K562 (cell line): Measurements from ENCODE around the gene KIF6. TPM values are rescaled to one million over a fixed set of nuclear protein-coding genes. Genes with fewer than 3 reads are reported as not detected.

ENCODE experiments used
- ATAC-seq: fragments of 200-7000 bp; cut with Tn5 transposase; 3 replicates; pipeline ENCODE4 v1.9.1; 2020; ENCODE audit warnings: moderate library complexity
- BruUV-seq: library from RNA; stranded (reverse); fragments of 400-500 nt; replicated peaks from 2 replicates; lab custom pipeline; 2021; lab: Mats Ljungman, UMichigan
- CTCF ChIA-PET: fragments of 300-600 bp; formaldehyde crosslinking; extraction: SDS; loops from one replicate; lab custom pipeline; 2021; ENCODE audit warnings: low intra/inter-chr PET ratio; lab: Yijun Ruan, JAX
- POLR2A ChIA-PET: fragments of 300-600, 350-650 bp; sonication (Branson Sonifier 250); formaldehyde crosslinking; extraction: SDS; loops from one replicate; lab custom pipeline; 2021; ENCODE audit warnings: antibody characterized with exemption, inconsistent platforms; lab: Yijun Ruan, JAX
- DNase-seq, 4 experiments: peaks; one replicate each; pipeline versions ENCODE4 v3.0.0 to v3.0.0-alpha.2; 2011 to 2018; ENCODE audit warnings: low spot score in 3 of 4, mixed read lengths in 3 of 4; ENCODE audit errors: extremely low read depth in 1 of 4
- FAIRE-seq: peaks from 2 replicates; lab custom pipeline; 2011; peaks lifted over from hg19 to GRCh38; lab: Jason Lieb, UNC
- H2AFZ ChIP-seq: 2 replicates; pipeline ENCODE4 v1.6.0; 2011; ENCODE audit warnings: low read depth, low read length, control low read depth, inconsistent platforms
- H3K27ac ChIP-seq: fragments of 200-600 bp; 3 replicates; pipeline ENCODE4 v1.8.0; 2011; ENCODE audit warnings: low read depth, mild to moderate bottlenecking, control low read depth, inconsistent platforms, low read length, moderate library complexity, mixed read lengths; ENCODE audit errors: extremely low read depth
- H3K27me3 ChIP-seq, 2 experiments: fragments of 300-600 bp in 1 of 2; 2 replicates in 1 of 2; 3 replicates in 1 of 2; pipeline versions ENCODE4 v1.6.0 to v1.8.0; 2011; ENCODE audit warnings: inconsistent platforms in 2 of 2, low read length in 2 of 2, mild to moderate bottlenecking in 1 of 2, mixed read lengths in 1 of 2, moderate library complexity in 1 of 2; ENCODE audit not compliant: control insufficient read depth in 2 of 2, insufficient read depth in 2 of 2
- H3K36me3 ChIP-seq: fragments of 300-600 bp; 3 replicates; pipeline ENCODE4 v1.8.0; 2011; ENCODE audit warnings: mild to moderate bottlenecking, low read length, inconsistent platforms; ENCODE audit not compliant: control insufficient read depth, insufficient read depth
- H3K4me1 ChIP-seq, 2 experiments: fragments of 200-600 bp in 1 of 2; replicated peaks in 1 of 2; 2 replicates in 1 of 2; 3 replicates in 1 of 2; pipeline versions ENCODE4 v1.5.1 to v1.8.0; 2011; ENCODE audit warnings: inconsistent platforms in 2 of 2, low read length in 2 of 2, mild to moderate bottlenecking in 1 of 2, mixed read lengths in 1 of 2, moderate library complexity in 1 of 2; ENCODE audit not compliant: control insufficient read depth in 2 of 2, insufficient read depth in 2 of 2
- H3K4me2 ChIP-seq: 2 replicates; pipeline ENCODE4 v1.6.1; 2011; ENCODE audit warnings: low read length, control low read depth, inconsistent platforms, mixed read lengths; ENCODE audit not compliant: insufficient read depth
- H3K4me3 ChIP-seq: fragments of 200-600 bp; sonication (generic), shearing (Covaris generic); 2 replicates; pipeline ENCODE4 v1.5.1; 2016; ENCODE audit warnings: control low read depth, inconsistent platforms
- H3K79me2 ChIP-seq: fragments of 200-600 bp; 3 replicates; pipeline ENCODE4 v1.8.0; 2011; ENCODE audit warnings: low read length, inconsistent platforms; ENCODE audit not compliant: control insufficient read depth, insufficient read depth
- H3K9ac ChIP-seq, 2 experiments: 2 replicates each; pipeline versions ENCODE4 v1.6.0 to v1.6.1; 2011; ENCODE audit warnings: low read depth in 2 of 2, low read length in 2 of 2, control low read depth in 1 of 2, inconsistent platforms in 1 of 2, mild to moderate bottlenecking in 1 of 2, mixed read lengths in 1 of 2; ENCODE audit not compliant: insufficient read depth in 1 of 2
- H3K9me1 ChIP-seq: one replicate; pipeline ENCODE4 v1.6.0; 2011; ENCODE audit warnings: inconsistent platforms, mild to moderate bottlenecking, low read length, moderate library complexity; ENCODE audit not compliant: control insufficient read depth, insufficient read depth
- H3K9me3 ChIP-seq: replicated peaks from 2 replicates; pipeline ENCODE4 v1.5.1; 2011; ENCODE audit warnings: low read depth, low read length, inconsistent platforms; ENCODE audit not compliant: control insufficient read depth, insufficient read depth
- H4K20me1 ChIP-seq: replicated peaks from 2 replicates; pipeline ENCODE4 v1.6.1; 2011; ENCODE audit warnings: low read length, inconsistent platforms, mixed read lengths; ENCODE audit not compliant: control insufficient read depth, insufficient read depth
- ETV1 ChIP-seq: fragments of 450-650 bp; conservative IDR thresholded peaks from 2 replicates; pipeline ENCODE4 v1.6.1; 2016; ENCODE audit warnings: missing genetic modification characterization, control low read depth, low read depth, missing compliant biosample characterization
- FIP1L1 ChIP-seq: fragments of 200-400 bp; formaldehyde crosslinking; IDR thresholded peaks from 2 replicates; pipeline ENCODE4 v1.6.1; 2018; ENCODE audit warnings: mild to moderate bottlenecking, low read depth, low read length; ENCODE audit not compliant: poor library complexity, severe bottlenecking
- FUS ChIP-seq: fragments of 200-400 bp; formaldehyde crosslinking; optimal IDR thresholded peaks from 2 replicates; pipeline ENCODE3; 2017; ENCODE audit warnings: low read depth, low read length
- POLR3G ChIP-seq: IDR thresholded peaks from 2 replicates; pipeline ENCODE4 v1.6.1; 2011; ENCODE audit not compliant: insufficient read length, insufficient replicate concordance; ENCODE audit errors: extremely low read depth
- PTTG1 ChIP-seq: fragments of 450-650 bp; IDR thresholded peaks from 2 replicates; pipeline ENCODE4 v1.6.1; 2016; ENCODE audit warnings: low read depth, mild to moderate bottlenecking, missing genetic modification characterization, missing compliant biosample characterization
- SRSF7 ChIP-seq: fragments of 200-400 bp; formaldehyde crosslinking; optimal IDR thresholded peaks from 2 replicates; pipeline ENCODE3; 2017; ENCODE audit warnings: mild to moderate bottlenecking, low read depth, low read length
- TBP ChIP-seq: optimal IDR thresholded peaks from 2 replicates; pipeline ENCODE3; 2011; ENCODE audit warnings: low read depth, low read length, improper control_type of control experiment
- ZC3H4 ChIP-seq: sonication (generic); formaldehyde crosslinking; IDR thresholded peaks from 2 replicates; pipeline ENCODE4 v1.9.0; 2021; ENCODE audit warnings: missing genetic modification reagents, borderline replicate concordance
- ZNF134 ChIP-seq: fragments of 250-450 bp; sonication (Bioruptor Pico); conservative IDR thresholded peaks from 2 replicates; pipeline ENCODE4 v1.4.0; 2020
- ZNF551 ChIP-seq: fragments of 250-450 bp; sonication (Bioruptor Pico); IDR thresholded peaks from 2 replicates; pipeline ENCODE4 v1.5.0; 2021; ENCODE audit warnings: mild to moderate bottlenecking, moderate library complexity
- ZSCAN32 ChIP-seq: fragments of 450-650 bp; formaldehyde crosslinking; IDR thresholded peaks from 2 replicates; pipeline ENCODE4 v1.4.0; 2020; ENCODE audit warnings: mild to moderate bottlenecking, moderate library complexity
- WGBS: fragments of 100-300 bp; shearing (Covaris generic); methylation state at CpG from one replicate; pipeline ENCODE4 v1.1.6; 2016; ENCODE audit warnings: low coverage, mixed read lengths; ENCODE audit not compliant: insufficient coverage; ENCODE audit errors: missing lambda C conversion rate; 5-methylcytosine and 5-hydroxymethylcytosine counted together
- in situ Hi-C: fragments of 300-500 bp; cut with MboI; formaldehyde crosslinking; loops from 4 replicates; pipeline ENCODE4 v1.15.0; 2018; ENCODE audit warnings: inconsistent platforms, mixed read lengths
- intact Hi-C: fragments of 100-400 bp; cut with micrococcal nuclease; formaldehyde crosslinking; loops from 2 replicates; pipeline ENCODE4 v1.14.2; 2022
- polyA plus RNA-seq, 8 experiments: library from polyadenylated mRNA; depleted of rRNA in 4 of 8; stranded (reverse) in 5 of 8; unstranded in 3 of 8; fragments of >200 nt; fragmentation: Nextera tagmentation in 2 of 8; fragmentation: Illumina TruSeq in 1 of 8; extraction: Ambion mirVana in 2 of 8; extraction: Trizol in 1 of 8; gene quantifications; 2 replicates each; pipeline versions ENCODE4 v1.2.1 to v1.2.3, GENCODE V29; 2011 to 2014; ENCODE audit warnings: inconsistent platforms in 1 of 8, missing spikeins in 1 of 8
- total RNA-seq, 7 experiments: library from RNA; depleted of rRNA in 6 of 7; stranded (reverse); fragments of >200 nt in 6 of 7; fragmentation: Illumina TruSeq in 2 of 7; extraction: Trizol in 2 of 7; gene quantifications; 2 replicates each; pipeline versions ENCODE4 v1.2.1 to v1.2.3, GENCODE V29; 2011 to 2021; ENCODE audit warnings: low replicate concordance in 1 of 7
- TF ChIP-seq, protein P1 (sequence below), 2 experiments: fragments of 450-650 bp; conservative IDR thresholded peaks; 2 replicates each; pipeline ENCODE4 v1.6.1; 2017; ENCODE audit warnings: mild to moderate bottlenecking in 2 of 2, moderate library complexity in 2 of 2
- TF ChIP-seq, protein P2 (sequence below), 2 experiments: fragments of 450-650 bp in 1 of 2; IDR thresholded peaks; 2 replicates each; pipeline ENCODE4 v1.6.1; 2011 to 2017; ENCODE audit warnings: low read depth in 2 of 2, antibody characterized with exemption in 1 of 2, borderline replicate concordance in 1 of 2, low read length in 1 of 2, mild to moderate bottlenecking in 1 of 2, mixed read lengths in 1 of 2; ENCODE audit not compliant: control insufficient read depth in 1 of 2
- TF ChIP-seq, protein P3 (sequence below): IDR thresholded peaks from 2 replicates; pipeline ENCODE4 v1.6.1; 2016; ENCODE audit warnings: missing genetic modification characterization, missing compliant biosample characterization

KIF6 gene
- total and polyA plus RNA-seq, 9 of the 15 experiments (the other 6 are each of a cell fraction or from before 2014, with no cell fraction given) = not detected

DNA sequence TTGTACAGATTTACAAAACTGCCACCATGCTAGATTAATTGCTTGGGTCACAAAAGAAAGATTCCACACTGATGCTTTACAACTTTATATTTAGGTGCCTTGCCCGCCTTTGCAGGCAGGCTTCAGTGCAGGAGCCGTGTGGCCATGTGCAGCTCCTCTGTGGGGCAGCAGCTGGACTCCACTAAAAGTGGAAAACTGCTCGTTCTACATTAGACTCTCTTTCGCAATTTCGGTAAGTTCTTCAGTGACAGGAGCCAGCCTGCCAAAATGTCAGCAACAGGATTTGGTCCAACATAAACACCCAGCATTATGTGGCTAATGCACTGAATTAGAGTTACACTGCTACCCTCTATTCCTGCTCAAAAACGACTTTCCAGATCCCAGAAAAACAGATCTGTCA is 228.3 kb downstream of the KIF6 start:
- no peaks in the 10 kb centered on the region for H3K79me2 ChIP-seq
- no peak overlapping the region for H3K4me3 ChIP-seq
- ChIA-PET CTCF (no interaction called here), POLR2A (no interaction called here)
- intact Hi-C loops = no loop called here
- no peaks in the 10 kb centered on the region for H3K9me1 ChIP-seq
- no peak for FAIRE-seq
- H3K27me3 ChIP-seq = peaks cover 0 to 4% of the 10 kb centered on the region in 2 experiments; a peak in 2 of 5 replicates
- ATAC-seq = no peak
- H3K36me3 ChIP-seq = no peaks in the 10 kb centered on the region
- 0% methylated on average over 6 of the region's 6 CpGs for WGBS
- H3K27ac ChIP-seq = no peak overlapping the region
- H2AFZ ChIP-seq = no peak overlapping the region
- H3K4me2 ChIP-seq = no peak overlapping the region
- TF ChIP-seq ETV1 (tag) = no peak
- TF ChIP-seq ZNF551 = no peak
- no peak for TF ChIP-seq ZSCAN32 (CRISPR knock-in tag)
- no peak for TF ChIP-seq PTTG1 (tag)
- TF ChIP-seq, protein P1, sequence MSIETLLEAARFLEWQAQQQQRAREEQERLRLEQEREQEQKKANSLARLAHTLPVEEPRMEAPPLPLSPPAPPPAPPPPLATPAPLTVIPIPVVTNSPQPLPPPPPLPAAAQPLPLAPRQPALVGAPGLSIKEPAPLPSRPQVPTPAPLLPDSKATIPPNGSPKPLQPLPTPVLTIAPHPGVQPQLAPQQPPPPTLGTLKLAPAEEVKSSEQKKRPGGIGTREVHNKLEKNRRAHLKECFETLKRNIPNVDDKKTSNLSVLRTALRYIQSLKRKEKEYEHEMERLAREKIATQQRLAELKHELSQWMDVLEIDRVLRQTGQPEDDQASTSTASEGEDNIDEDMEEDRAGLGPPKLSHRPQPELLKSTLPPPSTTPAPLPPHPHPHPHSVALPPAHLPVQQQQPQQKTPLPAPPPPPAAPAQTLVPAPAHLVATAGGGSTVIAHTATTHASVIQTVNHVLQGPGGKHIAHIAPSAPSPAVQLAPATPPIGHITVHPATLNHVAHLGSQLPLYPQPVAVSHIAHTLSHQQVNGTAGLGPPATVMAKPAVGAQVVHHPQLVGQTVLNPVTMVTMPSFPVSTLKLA (conservative IDR thresholded peaks at IDR 0.05) = no peak
- TF ChIP-seq, protein P2, sequence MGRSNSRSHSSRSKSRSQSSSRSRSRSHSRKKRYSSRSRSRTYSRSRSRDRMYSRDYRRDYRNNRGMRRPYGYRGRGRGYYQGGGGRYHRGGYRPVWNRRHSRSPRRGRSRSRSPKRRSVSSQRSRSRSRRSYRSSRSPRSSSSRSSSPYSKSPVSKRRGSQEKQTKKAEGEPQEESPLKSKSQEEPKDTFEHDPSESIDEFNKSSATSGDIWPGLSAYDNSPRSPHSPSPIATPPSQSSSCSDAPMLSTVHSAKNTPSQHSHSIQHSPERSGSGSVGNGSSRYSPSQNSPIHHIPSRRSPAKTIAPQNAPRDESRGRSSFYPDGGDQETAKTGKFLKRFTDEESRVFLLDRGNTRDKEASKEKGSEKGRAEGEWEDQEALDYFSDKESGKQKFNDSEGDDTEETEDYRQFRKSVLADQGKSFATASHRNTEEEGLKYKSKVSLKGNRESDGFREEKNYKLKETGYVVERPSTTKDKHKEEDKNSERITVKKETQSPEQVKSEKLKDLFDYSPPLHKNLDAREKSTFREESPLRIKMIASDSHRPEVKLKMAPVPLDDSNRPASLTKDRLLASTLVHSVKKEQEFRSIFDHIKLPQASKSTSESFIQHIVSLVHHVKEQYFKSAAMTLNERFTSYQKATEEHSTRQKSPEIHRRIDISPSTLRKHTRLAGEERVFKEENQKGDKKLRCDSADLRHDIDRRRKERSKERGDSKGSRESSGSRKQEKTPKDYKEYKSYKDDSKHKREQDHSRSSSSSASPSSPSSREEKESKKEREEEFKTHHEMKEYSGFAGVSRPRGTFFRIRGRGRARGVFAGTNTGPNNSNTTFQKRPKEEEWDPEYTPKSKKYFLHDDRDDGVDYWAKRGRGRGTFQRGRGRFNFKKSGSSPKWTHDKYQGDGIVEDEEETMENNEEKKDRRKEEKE (IDR thresholded peaks at IDR 0.05; ENCODE audit: borderline replicate concordance in 1 of 2, control insufficient read depth in 1 of 2, low read depth in 2 of 2, low read length in 1 of 2) = no peak
- no peak for TF ChIP-seq ZC3H4 (CRISPR knock-in tag)
- TF ChIP-seq, protein P3, sequence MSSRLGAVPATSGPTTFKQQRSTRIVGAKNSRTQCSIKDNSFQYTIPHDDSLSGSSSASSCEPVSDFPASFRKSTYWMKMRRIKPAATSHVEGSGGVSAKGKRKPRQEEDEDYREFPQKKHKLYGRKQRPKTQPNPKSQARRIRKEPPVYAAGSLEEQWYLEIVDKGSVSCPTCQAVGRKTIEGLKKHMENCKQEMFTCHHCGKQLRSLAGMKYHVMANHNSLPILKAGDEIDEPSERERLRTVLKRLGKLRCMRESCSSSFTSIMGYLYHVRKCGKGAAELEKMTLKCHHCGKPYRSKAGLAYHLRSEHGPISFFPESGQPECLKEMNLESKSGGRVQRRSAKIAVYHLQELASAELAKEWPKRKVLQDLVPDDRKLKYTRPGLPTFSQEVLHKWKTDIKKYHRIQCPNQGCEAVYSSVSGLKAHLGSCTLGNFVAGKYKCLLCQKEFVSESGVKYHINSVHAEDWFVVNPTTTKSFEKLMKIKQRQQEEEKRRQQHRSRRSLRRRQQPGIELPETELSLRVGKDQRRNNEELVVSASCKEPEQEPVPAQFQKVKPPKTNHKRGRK (tag) = no peak
- no peak for TF ChIP-seq TBP
- no peak for TF ChIP-seq ZNF134
- TF ChIP-seq SRSF7 = no peak
- TF ChIP-seq FUS = no peak
- no peak for TF ChIP-seq FIP1L1
- no peak for TF ChIP-seq POLR3G
- H3K9ac ChIP-seq = no peak overlapping the region
- in situ Hi-C loops = no loop called here
- H3K9me3 ChIP-seq = no peaks in the 10 kb centered on the region
- no TSS peak for BruUV-seq
- no peaks in the 10 kb centered on the region for H4K20me1 ChIP-seq
- no peaks in the 10 kb centered on the region for H3K4me1 ChIP-seq
- DNase-seq = no peak
